Sigmoid colon (tissue), 7 donors: ENCODE results near the gene GREB1. TPM values are rescaled to one million over a fixed set of nuclear protein-coding genes. Genes with fewer than 3 reads are reported as not detected.
A peak's percentile ranks its signal among the peaks of the same experiment; 100 is the strongest.

Experiments used
- DNase-seq: peaks from one replicate; pipeline ENCODE4 v3.0.0-alpha.2; 2019
- H3K27ac ChIP-seq, 4 donors: fragments of 200-600 bp; sonication (generic); one replicate each; pipeline ENCODE4 v1.5.1; 2016 to 2019; ENCODE audit warnings: mild to moderate bottlenecking in 1 of 4
- H3K27me3 ChIP-seq, 3 donors: fragments of 200-600 bp; sonication (generic); one replicate each; pipeline ENCODE4 v1.5.1; 2019; ENCODE audit warnings: mild to moderate bottlenecking in 1 of 3
- H3K36me3 ChIP-seq, 4 donors: fragments of 200-600 bp; sonication (generic); one replicate each; pipeline ENCODE4 v1.5.1; 2016 to 2019
- H3K4me1 ChIP-seq, 4 donors: fragments of 200-600 bp; sonication (generic); one replicate each; pipeline ENCODE4 v1.5.1; 2017 to 2019
- H3K4me3 ChIP-seq, 4 donors: fragments of 200-600 bp; sonication (generic); one replicate each; pipeline ENCODE4 v1.5.1; 2017 to 2019; ENCODE audit warnings: mild to moderate bottlenecking in 2 of 4, moderate library complexity in 1 of 4
- H3K9me3 ChIP-seq, 4 donors: fragments of 200-600 bp in 3 of 4; sonication (generic) in 3 of 4; one replicate each; pipeline versions ENCODE4 v1.5.1 to v1.6.1; 2013 to 2019
- CTCF ChIP-seq, 4 experiments: fragments of 450-650 bp in 3 of 4; fragments of 200-600 bp in 1 of 4; IDR thresholded peaks; one replicate each; pipeline ENCODE4 v1.5.1; 2016 to 2019; ENCODE audit warnings: antibody characterized with exemption in 4 of 4, mild to moderate bottlenecking in 3 of 4, moderate library complexity in 2 of 4
- EP300 ChIP-seq, 4 donors: sonication (generic); formaldehyde crosslinking; IDR thresholded peaks; one replicate each; pipeline ENCODE4 v1.6.1; 2017; ENCODE audit warnings: antibody characterized with exemption in 4 of 4
- POLR2A ChIP-seq, 2 donors: fragments of 450-650 bp; IDR thresholded peaks; one replicate each; pipeline ENCODE4 v1.6.1; 2016; ENCODE audit warnings: antibody characterized with exemption in 2 of 2, mild to moderate bottlenecking in 2 of 2, moderate library complexity in 2 of 2
- POLR2AphosphoS5 ChIP-seq, 4 donors: sonication (generic); formaldehyde crosslinking; IDR thresholded peaks; one replicate each; pipeline ENCODE4 v1.6.1; 2017; ENCODE audit warnings: antibody characterized with exemption in 4 of 4
- WGBS, 2 donors: extraction: QIAGEN DNeasy Blood & Tissue Kit; methylation state at CpG; one replicate each; pipeline ENCODE4 v1.1.7; 2013; 5-methylcytosine and 5-hydroxymethylcytosine counted together
- intact Hi-C: fragments of 100-400 bp; cut with DNase I; formaldehyde crosslinking; loops from one replicate; pipeline ENCODE4 v1.15.1; 2023
- polyA plus RNA-seq, 3 donors: library from polyadenylated mRNA; stranded (reverse); fragments of 200-250 nt; gene quantifications; one replicate each; pipeline ENCODE4 v1.2.3, GENCODE V29; 2013
- total RNA-seq, 4 donors: library from RNA; depleted of rRNA; stranded (reverse); fragments of >200 nt; gene quantifications; one replicate each; pipeline ENCODE4 v1.1.0, GENCODE V29; 2016
- donor health status: healthy with polysubstance abuse.
- donor health status: Bipolar disorder and iron deficiency.
- donor health status: healthy.

The GREB1 gene, protein sequence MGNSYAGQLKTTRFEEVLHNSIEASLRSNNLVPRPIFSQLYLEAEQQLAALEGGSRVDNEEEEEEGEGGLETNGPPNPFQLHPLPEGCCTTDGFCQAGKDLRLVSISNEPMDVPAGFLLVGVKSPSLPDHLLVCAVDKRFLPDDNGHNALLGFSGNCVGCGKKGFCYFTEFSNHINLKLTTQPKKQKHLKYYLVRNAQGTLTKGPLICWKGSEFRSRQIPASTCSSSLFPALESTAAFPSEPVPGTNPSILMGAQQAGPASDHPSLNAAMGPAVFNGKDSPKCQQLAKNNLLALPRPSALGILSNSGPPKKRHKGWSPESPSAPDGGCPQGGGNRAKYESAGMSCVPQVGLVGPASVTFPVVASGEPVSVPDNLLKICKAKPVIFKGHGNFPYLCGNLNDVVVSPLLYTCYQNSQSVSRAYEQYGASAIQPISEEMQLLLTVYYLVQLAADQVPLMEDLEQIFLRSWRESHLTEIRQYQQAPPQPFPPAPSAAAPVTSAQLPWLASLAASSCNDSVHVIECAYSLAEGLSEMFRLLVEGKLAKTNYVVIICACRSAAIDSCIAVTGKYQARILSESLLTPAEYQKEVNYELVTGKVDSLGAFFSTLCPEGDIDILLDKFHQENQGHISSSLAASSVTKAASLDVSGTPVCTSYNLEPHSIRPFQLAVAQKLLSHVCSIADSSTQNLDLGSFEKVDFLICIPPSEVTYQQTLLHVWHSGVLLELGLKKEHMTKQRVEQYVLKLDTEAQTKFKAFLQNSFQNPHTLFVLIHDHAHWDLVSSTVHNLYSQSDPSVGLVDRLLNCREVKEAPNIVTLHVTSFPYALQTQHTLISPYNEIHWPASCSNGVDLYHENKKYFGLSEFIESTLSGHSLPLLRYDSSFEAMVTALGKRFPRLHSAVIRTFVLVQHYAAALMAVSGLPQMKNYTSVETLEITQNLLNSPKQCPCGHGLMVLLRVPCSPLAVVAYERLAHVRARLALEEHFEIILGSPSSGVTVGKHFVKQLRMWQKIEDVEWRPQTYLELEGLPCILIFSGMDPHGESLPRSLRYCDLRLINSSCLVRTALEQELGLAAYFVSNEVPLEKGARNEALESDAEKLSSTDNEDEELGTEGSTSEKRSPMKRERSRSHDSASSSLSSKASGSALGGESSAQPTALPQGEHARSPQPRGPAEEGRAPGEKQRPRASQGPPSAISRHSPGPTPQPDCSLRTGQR (N-terminal part only)
- 1 to 10 TPM in 3 of 4 donors, under 1 TPM in 1; 0.71 to 2.5 (median 1.6) TPM for total RNA-seq
- polyA plus RNA-seq: under 1 TPM in 2 of 3 donors, not detected in 1; 0.28 to 0.46 TPM

DNA sequence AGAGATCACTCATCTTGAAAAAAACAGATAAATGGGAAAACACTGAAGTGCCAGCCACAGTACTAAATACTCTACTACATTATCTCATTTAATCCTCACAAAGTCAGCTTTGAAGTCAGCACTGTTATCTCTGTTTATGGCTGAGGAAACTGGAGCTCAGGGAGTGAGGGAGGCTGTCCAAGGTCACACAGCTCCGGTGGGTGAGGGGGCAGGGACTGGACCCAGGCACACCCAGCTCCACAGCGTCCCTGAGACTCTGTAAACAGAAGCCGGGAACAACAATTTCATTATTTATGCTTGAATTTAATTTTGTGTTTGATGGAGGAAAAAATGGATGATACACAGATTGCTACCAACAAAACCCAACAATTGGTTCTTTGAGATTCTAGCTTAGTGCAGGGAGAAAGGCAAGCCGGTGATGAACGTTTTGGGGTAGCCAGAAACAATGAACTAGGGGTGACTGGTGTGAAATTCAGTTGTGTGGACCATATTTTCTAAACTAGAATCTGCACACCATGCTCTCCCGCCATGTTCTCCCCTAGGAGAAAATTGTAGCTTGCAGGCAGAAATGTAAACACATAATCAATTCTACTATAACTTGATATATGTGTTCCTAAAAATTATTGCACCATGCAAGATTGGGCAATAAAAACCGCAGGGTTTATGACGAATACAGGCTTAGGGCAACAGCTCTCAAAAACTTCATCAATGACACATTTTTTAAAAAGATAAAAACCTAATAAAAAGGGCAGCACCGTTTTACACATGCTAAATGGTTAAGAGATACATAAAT lies at the start of gene GREB1:
TSS of gene GREB1 (plus strand) at position 768 of the 793 bp plus-strand sequence. CDS start 22,570 bp downstream, outside the sequence.
- 12 to 54% methylated on average over 9 of the region's 9 CpGs for WGBS, 2 donors
- DNase-seq: no peak
- Histone ChIP-seq H3K4me3 (no peak within 1 kb of the TSS), H3K36me3 (no peaks in the 10 kb centered on the region), H3K27ac (no peak within 1 kb of the TSS), H3K9me3 (no peaks in the 10 kb centered on the region), H3K4me1 (no peaks in the 10 kb centered on the region), H3K27me3 (peaks cover 0 to 31% (median 10%) of the 10 kb centered on the region in 3 donors)
- intact Hi-C loops: no loop called here
- no peak for TF ChIP-seq CTCF (IDR thresholded peaks at IDR 0.05)
- TF ChIP-seq POLR2AphosphoS5 (IDR thresholded peaks at IDR 0.05): peak in 1 of 4 donors; percentile 17

DNA sequence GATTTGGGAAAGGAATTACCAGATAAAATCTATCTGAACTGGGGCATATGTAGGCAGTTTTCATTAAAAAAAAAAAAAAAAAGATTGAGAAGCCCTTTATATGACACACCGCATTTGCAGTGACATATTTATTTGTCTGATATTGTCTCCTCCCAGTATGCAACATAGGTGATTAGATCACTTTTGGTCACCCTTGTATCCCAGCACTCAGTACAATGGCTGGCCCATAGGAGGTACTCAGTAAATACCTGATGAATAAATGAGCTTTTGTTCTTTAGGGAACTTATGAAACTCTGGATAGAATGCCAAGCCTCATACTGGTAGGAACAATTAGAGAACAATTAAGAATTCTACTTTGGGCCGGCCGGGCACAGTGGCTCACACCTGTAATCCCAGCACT lies 45.0 kb upstream of the GREB1 start:
- intact Hi-C loops: no loop called here
- TF ChIP-seq CTCF (IDR thresholded peaks at IDR 0.05) (no peak), EP300 (IDR thresholded peaks at IDR 0.05) (no peak), POLR2A (IDR thresholded peaks at IDR 0.05) (no peak), POLR2AphosphoS5 (IDR thresholded peaks at IDR 0.05) (no peak)
- 25 to 53% methylated on average over 3 of the region's 3 CpGs for WGBS, 2 donors
- H3K27ac ChIP-seq: no peak overlapping the region
- H3K36me3 ChIP-seq: no peaks in the 10 kb centered on the region
- DNase-seq: no peak
- H3K9me3 ChIP-seq: no peaks in the 10 kb centered on the region
- peaks cover 0 to under 1% (median under 1%) of the 10 kb centered on the region in 4 donors for H3K4me1 ChIP-seq
- peaks cover 9 to 44% (median 35%) of the 10 kb centered on the region in 3 donors for H3K27me3 ChIP-seq
- H3K4me3 ChIP-seq: no peak overlapping the region

GRCh38 chr2:11490194-11490593 lies 43.7 kb upstream of the GREB1 start:
- Histone ChIP-seq H3K36me3 (no peaks in the 10 kb centered on the region), H3K4me1 (no peaks in the 10 kb centered on the region), H3K9me3 (no peaks in the 10 kb centered on the region), H3K27me3 (peaks cover 6 to 35% (median 23%) of the 10 kb centered on the region in 3 donors), H3K27ac (no peak overlapping the region), H3K4me3 (no peak overlapping the region)
- TF ChIP-seq EP300 (IDR thresholded peaks at IDR 0.05) (no peak), POLR2AphosphoS5 (IDR thresholded peaks at IDR 0.05) (no peak), POLR2A (IDR thresholded peaks at IDR 0.05) (no peak), CTCF (IDR thresholded peaks at IDR 0.05) (no peak)
- WGBS, 2 donors: 91 to 93% methylated on average over 5 of the region's 5 CpGs
- intact Hi-C loops: no loop called here
- no peak for DNase-seq

- H3K9me3 ChIP-seq: no peaks in the 10 kb centered on the region
- intact Hi-C loops: no loop called here
- no peak overlapping the region for H3K27ac ChIP-seq
- no peak for DNase-seq
- peaks cover 0 to 33% (median 10%) of the 10 kb centered on the region in 3 donors for H3K27me3 ChIP-seq
- H3K36me3 ChIP-seq: no peaks in the 10 kb centered on the region
- H3K4me1 ChIP-seq: no peaks in the 10 kb centered on the region
- TF ChIP-seq POLR2A (IDR thresholded peaks at IDR 0.05): no peak
- TF ChIP-seq POLR2AphosphoS5 (IDR thresholded peaks at IDR 0.05): no peak
- no peak for TF ChIP-seq CTCF (IDR thresholded peaks at IDR 0.05)
- no peak overlapping the region for H3K4me3 ChIP-seq
- WGBS, 2 donors: 63 to 64% methylated on average over 3 of the region's 3 CpGs
Observed at GRCh38 chr2:11491348-11491933, 42.4 kb upstream of the GREB1 start.
